RWPE1 (cell line): ENCODE measurements around the gene SDHB.

Experiments used
- CTCF ChIA-PET: fragments of 350-600 bp; sonication (Branson Sonifier 250); formaldehyde crosslinking; extraction: SDS; loops from one replicate; lab custom pipeline; 2021; lab: Yijun Ruan, JAX
- POLR2A ChIA-PET: fragments of 400-600 bp; formaldehyde crosslinking; extraction: SDS; loops from one replicate; lab custom pipeline; 2020; ENCODE audit warnings: antibody characterized with exemption; ENCODE audit not compliant: low non-redundant PET; lab: Yijun Ruan, JAX
- DNase-seq: peaks from one replicate; pipeline ENCODE4 v3.0.0; 2012; ENCODE audit warnings: low spot score
- H3K27ac ChIP-seq: fragments of 450-650 bp; 2 replicates; pipeline ENCODE4 v1.5.1; 2017
- TF ChIP-seq, protein P1 (sequence below): fragments of 450-650 bp; conservative IDR thresholded peaks from 2 replicates; pipeline ENCODE4 v1.5.1; 2017; ENCODE audit warnings: low read depth, mild to moderate bottlenecking

Gene SDHB

DNA sequence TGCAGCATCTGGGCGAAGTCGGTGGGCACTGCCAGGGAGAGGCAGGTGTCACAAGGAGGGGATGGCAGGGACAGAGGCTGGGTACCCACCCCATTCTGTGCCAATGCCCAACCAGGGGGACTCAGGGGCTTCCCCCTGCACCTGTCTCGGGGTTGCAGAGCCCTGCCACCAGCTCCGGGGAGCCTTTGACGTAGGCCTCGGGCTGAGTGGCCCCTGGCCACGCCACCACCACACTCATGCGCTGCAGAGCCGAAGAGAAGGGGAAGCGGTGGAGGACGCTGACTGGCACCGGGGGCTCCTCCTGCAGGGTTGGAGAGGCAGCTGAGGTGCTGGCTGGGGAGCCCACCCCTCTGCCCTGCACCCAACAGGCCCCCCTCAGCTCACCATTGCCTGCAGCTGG is 61.7 kb downstream of the SDHB start:
- DNase-seq, result no peak
- CTCF ChIA-PET, result interaction anchor here (0.7 to 1.1 kb wide), 2 partner anchors 12 to 36 kb away, joined by 3 read pairs; partner anchors contain the start of gene MFAP2
- TF ChIP-seq, protein P1, sequence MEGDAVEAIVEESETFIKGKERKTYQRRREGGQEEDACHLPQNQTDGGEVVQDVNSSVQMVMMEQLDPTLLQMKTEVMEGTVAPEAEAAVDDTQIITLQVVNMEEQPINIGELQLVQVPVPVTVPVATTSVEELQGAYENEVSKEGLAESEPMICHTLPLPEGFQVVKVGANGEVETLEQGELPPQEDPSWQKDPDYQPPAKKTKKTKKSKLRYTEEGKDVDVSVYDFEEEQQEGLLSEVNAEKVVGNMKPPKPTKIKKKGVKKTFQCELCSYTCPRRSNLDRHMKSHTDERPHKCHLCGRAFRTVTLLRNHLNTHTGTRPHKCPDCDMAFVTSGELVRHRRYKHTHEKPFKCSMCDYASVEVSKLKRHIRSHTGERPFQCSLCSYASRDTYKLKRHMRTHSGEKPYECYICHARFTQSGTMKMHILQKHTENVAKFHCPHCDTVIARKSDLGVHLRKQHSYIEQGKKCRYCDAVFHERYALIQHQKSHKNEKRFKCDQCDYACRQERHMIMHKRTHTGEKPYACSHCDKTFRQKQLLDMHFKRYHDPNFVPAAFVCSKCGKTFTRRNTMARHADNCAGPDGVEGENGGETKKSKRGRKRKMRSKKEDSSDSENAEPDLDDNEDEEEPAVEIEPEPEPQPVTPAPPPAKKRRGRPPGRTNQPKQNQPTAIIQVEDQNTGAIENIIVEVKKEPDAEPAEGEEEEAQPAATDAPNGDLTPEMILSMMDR, result no peak
- POLR2A ChIA-PET, result no interaction called here
- H3K27ac ChIP-seq, result peak overlapping the region; percentile 13; the same call in 1 of the 2 replicates

- no peak for DNase-seq
- TF ChIP-seq, protein P1, result no peak
- ChIA-PET CTCF (no interaction called here), POLR2A (no interaction called here)
- H3K27ac ChIP-seq, result no peak overlapping the region
Measured at GRCh38 chr1:16991571-16991970, 62.3 kb downstream of the SDHB start.

GRCh38 chr1:16989676-16990391 is 64.0 kb downstream of the SDHB start:
- DNase-seq, result no peak
- TF ChIP-seq, protein P1, result no peak
- ChIA-PET POLR2A (no interaction called here), CTCF (no interaction called here)
- peak overlapping the region; percentile 24; the same call in 1 of the 2 replicates for H3K27ac ChIP-seq

DNA sequence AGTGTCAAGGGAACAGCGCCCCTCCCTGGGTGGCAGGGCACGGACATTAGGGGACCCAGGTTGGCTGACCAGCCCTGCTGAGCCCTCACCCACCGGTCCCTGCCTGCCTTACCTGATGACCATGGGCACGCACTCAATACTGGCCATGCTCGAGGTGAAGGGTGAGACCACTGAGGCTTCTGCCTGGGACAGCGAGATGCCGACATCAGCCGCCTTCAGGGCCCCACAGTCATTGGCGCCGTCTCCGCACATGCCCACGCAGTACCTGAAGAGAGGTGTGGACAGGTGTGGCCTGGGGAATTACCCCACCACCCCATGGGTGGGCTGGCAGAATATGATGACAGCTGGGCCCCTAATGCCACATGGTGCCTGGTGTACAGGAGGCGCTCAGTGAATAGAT is 65.6 kb downstream of the SDHB start:
- peak overlapping the region; percentile 9; the same call in 1 of the 2 replicates for H3K27ac ChIP-seq
- ChIA-PET POLR2A (no interaction called here), CTCF (interaction anchor here (0.5 to 0.7 kb wide), 2 partner anchors 13 to 982 kb away, joined by 3 read pairs; no protein-coding TSS in a partner anchor)
- no peak for DNase-seq
- TF ChIP-seq, protein P1, result no peak

GRCh38 chr1:16986962-16987361 is 66.9 kb downstream of the SDHB start:
- no peak overlapping the region for H3K27ac ChIP-seq
- TF ChIP-seq, protein P1, result peak; percentile 35
- CTCF ChIA-PET, result interaction anchor here (0.9 to 2.0 kb wide), 4 partner anchors 13 to 26 kb away, joined by 3 to 6 read pairs (median 4); no protein-coding TSS in a partner anchor
- POLR2A ChIA-PET, result no interaction called here
- DNase-seq, result no peak

GRCh38 chr1:16986560-16986959 is 67.3 kb downstream of the SDHB start:
- TF ChIP-seq, protein P1, result no peak
- CTCF ChIA-PET, result interaction anchor here (0.6 to 2.0 kb wide), 4 partner anchors 13 to 621 kb away, joined by 3 to 6 read pairs (median 4); no protein-coding TSS in a partner anchor
- POLR2A ChIA-PET, result no interaction called here
- no peak overlapping the region for H3K27ac ChIP-seq
- DNase-seq, result no peak
